Type B pancreatic cell (in vitro differentiated cells): Measurements from ENCODE around the gene SMAD9. TPM values are rescaled to one million over a fixed set of nuclear protein-coding genes. Genes with fewer than 3 reads are reported as not detected.

Experiments
- DNase-seq: peaks from one replicate; pipeline ENCODE4 v3.0.0; 2021; ENCODE audit warnings: mixed read lengths; ENCODE audit not compliant: unreplicated experiment; ENCODE audit errors: extremely low spot score
- H3K27ac Mint-ChIP-seq: 2 replicates; pipeline ENCODE4 v1.8.0; 2021; ENCODE audit warnings: mild to moderate bottlenecking, mixed read lengths
- H3K27me3 Mint-ChIP-seq: 2 replicates; pipeline ENCODE4 v1.8.0; 2021; ENCODE audit warnings: mixed read lengths
- H3K36me3 Mint-ChIP-seq: 2 replicates; pipeline ENCODE4 v1.8.0; 2021; ENCODE audit warnings: mixed read lengths
- H3K4me1 Mint-ChIP-seq: one replicate; pipeline ENCODE4 v1.8.0; 2021; ENCODE audit warnings: mixed read lengths; ENCODE audit not compliant: unreplicated experiment
- H3K4me3 Mint-ChIP-seq: 2 replicates; pipeline ENCODE4 v1.8.0; 2021; ENCODE audit warnings: mild to moderate bottlenecking, mixed read lengths
- H3K9me3 Mint-ChIP-seq: 2 replicates; pipeline ENCODE4 v1.8.0; 2021; ENCODE audit warnings: mixed read lengths
- CTCF ChIP-seq: fragments of 200-600 bp; sonication (generic); conservative IDR thresholded peaks from 2 replicates; pipeline ENCODE4 v1.5.0; 2021; ENCODE audit warnings: antibody characterized with exemption, mild to moderate bottlenecking
- total RNA-seq: library from RNA; stranded (reverse); gene quantifications from 2 replicates; pipeline ENCODE4 v1.2.1, GENCODE V29; 2021; ENCODE audit warnings: low replicate concordance

The SMAD9 gene
- total RNA-seq, 1 donor from 2014 or later = 19.7 TPM

- TF ChIP-seq CTCF = peak; percentile 18
- H3K4me1 Mint-ChIP-seq = peaks cover 45% of the 10 kb centered on the region
- no peaks in the 10 kb centered on the region for H3K27me3 Mint-ChIP-seq
- peak; percentile 96 for DNase-seq
- H3K36me3 Mint-ChIP-seq = peaks cover 5% of the 10 kb centered on the region
- H3K4me3 Mint-ChIP-seq = peak within 1 kb of the TSS; percentile 91
- H3K27ac Mint-ChIP-seq = peak within 1 kb of the TSS; percentile 63
- H3K9me3 Mint-ChIP-seq = peaks cover 6% of the 10 kb centered on the region
These were observed 101.0 kb downstream of the SMAD9 start, which contains the start of gene RFXAP for GRCh38 chr13:36818804-36819738. Gene RFXAP (plus strand): TSS chr13:36819222. CDS start chr13:36819358, 136 bp downstream.

- Mint-ChIP-seq H3K4me3 (peak overlapping the region; percentile 91), H3K27me3 (no peaks in the 10 kb centered on the region), H3K36me3 (peaks cover 3% of the 10 kb centered on the region), H3K4me1 (peaks cover 36% of the 10 kb centered on the region), H3K27ac (peak overlapping the region; percentile 63), H3K9me3 (peaks cover 6% of the 10 kb centered on the region)
- TF ChIP-seq CTCF = no peak
- no peak for DNase-seq
These were observed 101.8 kb downstream of the SMAD9 start for GRCh38 chr13:36817996-36818803.

GRCh38 chr13:36815062-36815461 is 105.0 kb downstream of the SMAD9 start:
- H3K4me1 Mint-ChIP-seq = peaks cover 20% of the 10 kb centered on the region
- peaks cover 6% of the 10 kb centered on the region for H3K9me3 Mint-ChIP-seq
- no peak overlapping the region for H3K27ac Mint-ChIP-seq
- no peaks in the 10 kb centered on the region for H3K36me3 Mint-ChIP-seq
- H3K27me3 Mint-ChIP-seq = no peaks in the 10 kb centered on the region
- no peak overlapping the region for H3K4me3 Mint-ChIP-seq
- peak; percentile 59 for TF ChIP-seq CTCF
- no peak for DNase-seq

GRCh38 chr13:36814465-36814864 is 105.6 kb downstream of the SMAD9 start:
- Mint-ChIP-seq H3K36me3 (no peaks in the 10 kb centered on the region), H3K4me1 (peaks cover 15% of the 10 kb centered on the region), H3K9me3 (peaks cover 6% of the 10 kb centered on the region), H3K27me3 (no peaks in the 10 kb centered on the region), H3K27ac (no peak overlapping the region), H3K4me3 (no peak overlapping the region)
- no peak for TF ChIP-seq CTCF
- no peak for DNase-seq

- no peak overlapping the region for H3K4me3 Mint-ChIP-seq
- no peaks in the 10 kb centered on the region for H3K36me3 Mint-ChIP-seq
- H3K4me1 Mint-ChIP-seq = peaks cover 8% of the 10 kb centered on the region
- H3K9me3 Mint-ChIP-seq = peaks cover 6% of the 10 kb centered on the region
- H3K27me3 Mint-ChIP-seq = no peaks in the 10 kb centered on the region
- no peak for DNase-seq
- TF ChIP-seq CTCF = no peak
- H3K27ac Mint-ChIP-seq = no peak overlapping the region
These were observed 106.8 kb downstream of the SMAD9 start for GRCh38 chr13:36813225-36813624.
